SH-SY5Y (cell line): ENCODE results near the gene EXOC7.

ENCODE experiments used
- GATA2 ChIP-seq: IDR thresholded peaks from 2 replicates; pipeline ENCODE4 v1.6.1; 2011; ENCODE audit warnings: mild to moderate bottlenecking, low read depth, low read length
- GATA3 ChIP-seq: IDR thresholded peaks from 2 replicates; pipeline ENCODE4 v1.6.1; 2011; ENCODE audit warnings: low read depth, mild to moderate bottlenecking, low read length, moderate library complexity

DNA sequence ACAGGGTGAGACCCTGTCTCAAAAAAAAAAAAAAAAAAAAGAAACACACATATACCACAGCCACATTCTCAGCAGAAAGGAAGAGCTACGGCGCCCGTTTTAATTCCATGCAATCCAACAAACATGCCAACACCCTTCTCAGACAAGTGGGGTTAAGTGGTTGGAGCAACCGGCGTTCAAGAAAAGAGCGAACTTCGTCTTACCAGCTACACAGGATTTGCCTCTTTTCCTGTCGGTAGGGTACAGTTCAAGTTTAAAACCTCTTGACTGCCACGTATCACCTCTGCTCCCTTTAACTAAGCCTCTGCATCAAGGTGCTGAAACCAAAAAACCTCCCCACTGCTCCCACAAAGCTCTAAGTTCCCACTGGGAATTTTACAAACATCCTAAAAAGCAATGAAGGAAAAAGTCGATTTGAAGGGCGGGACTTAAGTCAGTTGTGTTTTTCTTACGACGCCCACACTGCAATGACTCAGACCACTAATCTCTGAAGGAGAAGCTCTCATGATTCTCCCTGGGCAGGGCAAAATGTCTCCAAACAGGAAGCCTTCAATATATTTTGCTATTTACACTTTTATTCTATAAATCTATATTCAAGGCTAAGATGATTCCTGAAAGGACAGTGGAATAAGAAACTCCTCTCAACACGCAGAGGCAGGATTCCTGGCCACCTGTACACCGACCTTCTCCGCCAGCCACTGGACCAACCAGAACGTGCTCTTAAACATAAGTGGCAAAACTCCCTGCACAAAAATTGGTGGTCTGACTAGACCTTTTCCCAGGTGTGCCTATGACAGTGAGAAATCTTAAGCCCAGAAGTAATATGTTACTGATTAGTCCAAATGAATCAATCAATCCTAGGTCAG is 50.1 kb downstream of the EXOC7 start:
- no peak for TF ChIP-seq GATA3
- no peak for TF ChIP-seq GATA2
